Measurements from ENCODE around the gene ALOX5AP. TPM values are rescaled to one million over a fixed set of nuclear protein-coding genes. Genes with fewer than 3 reads are reported as not detected.

ALOX5AP gene
- polyA plus RNA-seq, 6 donors from 2014 or later = 312 to 603 (median 416) TPM

GRCh38 chr13:30804474-30804873 lies 69.1 kb downstream of the ALOX5AP start:
- Mint-ChIP-seq H3K4me3 (no peak overlapping the region), H3K27ac (peak overlapping the region in 2 of 6 donors; percentile 52 to 60), H3K36me3 (peaks cover 0 to 2% of the 10 kb centered on the region in 2 donors), H3K9me3 (peaks cover 0 to 3% (median 0%) of the 10 kb centered on the region in 7 donors), H3K4me1 (peaks cover 10 to 17% (median 13%) of the 10 kb centered on the region in 3 donors), H3K27me3 (peaks cover 0 to 7% (median 0%) of the 10 kb centered on the region in 3 donors)
- ATAC-seq (ENCODE audit: low read depth in 2 of 2) (no peak), DNase-seq (no peak)

- peak overlapping the region in 1 of 6 donors; percentile 38 for H3K27ac Mint-ChIP-seq
- no peak for ATAC-seq (ENCODE audit: low read depth in 2 of 2)
- H3K36me3 Mint-ChIP-seq = peaks cover 0 to 9% of the 10 kb centered on the region in 2 donors
- H3K4me3 Mint-ChIP-seq = peak overlapping the region in 1 of 8 donors; percentile 52
- peaks cover 0 to 7% (median 0%) of the 10 kb centered on the region in 3 donors for H3K27me3 Mint-ChIP-seq
- DNase-seq = no peak
- peaks cover 0 to 5% (median 0%) of the 10 kb centered on the region in 7 donors for H3K9me3 Mint-ChIP-seq
- peaks cover 10 to 13% (median 13%) of the 10 kb centered on the region in 3 donors for H3K4me1 Mint-ChIP-seq
Measured at GRCh38 chr13:30805132-30805537, 69.8 kb downstream of the ALOX5AP start.

GRCh38 chr13:30805603-30806011 lies 70.3 kb downstream of the ALOX5AP start:
- H3K4me1 Mint-ChIP-seq = peaks cover 10 to 13% (median 11%) of the 10 kb centered on the region in 3 donors

GRCh38 chr13:30806784-30807183 lies 71.4 kb downstream of the ALOX5AP start:
- no peak for ATAC-seq (ENCODE audit: low read depth in 2 of 2)
- Mint-ChIP-seq H3K4me1 (peaks cover 10 to 13% (median 11%) of the 10 kb centered on the region in 3 donors), H3K27ac (no peak overlapping the region), H3K4me3 (no peak overlapping the region), H3K27me3 (peaks cover 0 to 7% (median 0%) of the 10 kb centered on the region in 3 donors), H3K36me3 (peaks cover 0 to 9% of the 10 kb centered on the region in 2 donors), H3K9me3 (peaks cover 0 to 5% (median 0%) of the 10 kb centered on the region in 7 donors)
- no peak for DNase-seq

More at GRCh38 chr13:30805603-30806011, 70.3 kb downstream of the ALOX5AP start:
- ATAC-seq (ENCODE audit: low read depth in 2 of 2) (no peak), DNase-seq (no peak)
- peaks cover 0 to 7% (median 0%) of the 10 kb centered on the region in 3 donors for H3K27me3 Mint-ChIP-seq
- no peak overlapping the region for H3K4me3 Mint-ChIP-seq
- H3K36me3 Mint-ChIP-seq = peaks cover 0 to 9% of the 10 kb centered on the region in 2 donors
- H3K9me3 Mint-ChIP-seq = peaks cover 0 to 5% (median 0%) of the 10 kb centered on the region in 7 donors
- no peak overlapping the region for H3K27ac Mint-ChIP-seq

- Mint-ChIP-seq H3K27ac (peak overlapping the region in 1 of 6 donors; percentile 49), H3K9me3 (peaks cover 0 to 5% (median 0%) of the 10 kb centered on the region in 7 donors), H3K4me1 (peaks cover 10 to 13% (median 11%) of the 10 kb centered on the region in 3 donors), H3K27me3 (peaks cover 0 to 7% (median 0%) of the 10 kb centered on the region in 3 donors), H3K4me3 (peak overlapping the region in 1 of 8 donors; percentile 45), H3K36me3 (peaks cover 0 to 9% of the 10 kb centered on the region in 2 donors)
- DNase-seq (no peak), ATAC-seq (ENCODE audit: low read depth in 2 of 2) (no peak)
Measured at GRCh38 chr13:30807392-30807791, 72.0 kb downstream of the ALOX5AP start.

GRCh38 chr13:30808600-30808999 lies 73.3 kb downstream of the ALOX5AP start:
- ATAC-seq (ENCODE audit: low read depth in 2 of 2) = no peak
- no peak overlapping the region for H3K27ac Mint-ChIP-seq
- H3K4me3 Mint-ChIP-seq = no peak overlapping the region
- H3K27me3 Mint-ChIP-seq = peaks cover 0 to 3% (median 0%) of the 10 kb centered on the region in 3 donors
- peaks cover 0 to 1% (median under 1%) of the 10 kb centered on the region in 3 donors for H3K4me1 Mint-ChIP-seq
- peaks cover 0 to 5% (median 0%) of the 10 kb centered on the region in 7 donors for H3K9me3 Mint-ChIP-seq
- H3K36me3 Mint-ChIP-seq = peaks cover 0 to 9% of the 10 kb centered on the region in 2 donors
- DNase-seq = no peak

- Mint-ChIP-seq H3K27ac (no peak overlapping the region), H3K9me3 (peaks cover 0 to 5% (median 0%) of the 10 kb centered on the region in 7 donors), H3K27me3 (no peaks in the 10 kb centered on the region), H3K4me3 (no peak overlapping the region), H3K4me1 (no peaks in the 10 kb centered on the region), H3K36me3 (peaks cover 0 to 9% of the 10 kb centered on the region in 2 donors)
- ATAC-seq (ENCODE audit: low read depth in 2 of 2) (no peak), DNase-seq (no peak)
Measured at GRCh38 chr13:30809787-30810186, 74.4 kb downstream of the ALOX5AP start.

GRCh38 chr13:30810261-30810701 lies 74.9 kb downstream of the ALOX5AP start:
- H3K36me3 Mint-ChIP-seq = peaks cover 0 to 9% of the 10 kb centered on the region in 2 donors
- H3K27me3 Mint-ChIP-seq = no peaks in the 10 kb centered on the region
- no peaks in the 10 kb centered on the region for H3K4me1 Mint-ChIP-seq
- H3K9me3 Mint-ChIP-seq = peaks cover 0 to 5% (median 0%) of the 10 kb centered on the region in 7 donors
- DNase-seq (no peak), ATAC-seq (ENCODE audit: low read depth in 2 of 2) (no peak)
- no peak overlapping the region for H3K4me3 Mint-ChIP-seq
- H3K27ac Mint-ChIP-seq = no peak overlapping the region

- ATAC-seq (ENCODE audit: low read depth in 2 of 2) (no peak), DNase-seq (no peak)
Measured at GRCh38 chr13:30810801-30811200, 75.5 kb downstream of the ALOX5AP start.

More at GRCh38 chr13:30810801-30811200, 75.5 kb downstream of the ALOX5AP start:
- H3K4me1 Mint-ChIP-seq = no peaks in the 10 kb centered on the region
- no peak overlapping the region for H3K4me3 Mint-ChIP-seq
- H3K27ac Mint-ChIP-seq = no peak overlapping the region
- peaks cover 0 to 9% of the 10 kb centered on the region in 2 donors for H3K36me3 Mint-ChIP-seq
- peaks cover 0 to 5% (median 0%) of the 10 kb centered on the region in 7 donors for H3K9me3 Mint-ChIP-seq
- no peaks in the 10 kb centered on the region for H3K27me3 Mint-ChIP-seq

Other genes starting within 250 kb of the ALOX5AP start
- 10 to 100 TPM; 29.8 to 50.0 (median 39.3) TPM for gene USPL1, start 117.6 kb upstream of the ALOX5AP start, polyA plus RNA-seq (ENCODE audit: low read depth in 6 of 6)
- gene MEDAG, start 170.7 kb downstream of the ALOX5AP start, polyA plus RNA-seq (ENCODE audit: low read depth in 6 of 6) = under 1 TPM in 1 of 6 donors, not detected in 5; 0.13 TPM
- not detected for gene TEX26, start 197.1 kb downstream of the ALOX5AP start, polyA plus RNA-seq (ENCODE audit: low read depth in 6 of 6)

Measured in naive B cell (primary cell).